Measurements from ENCODE around the gene EHBP1L1.

EHBP1L1 gene

DNA sequence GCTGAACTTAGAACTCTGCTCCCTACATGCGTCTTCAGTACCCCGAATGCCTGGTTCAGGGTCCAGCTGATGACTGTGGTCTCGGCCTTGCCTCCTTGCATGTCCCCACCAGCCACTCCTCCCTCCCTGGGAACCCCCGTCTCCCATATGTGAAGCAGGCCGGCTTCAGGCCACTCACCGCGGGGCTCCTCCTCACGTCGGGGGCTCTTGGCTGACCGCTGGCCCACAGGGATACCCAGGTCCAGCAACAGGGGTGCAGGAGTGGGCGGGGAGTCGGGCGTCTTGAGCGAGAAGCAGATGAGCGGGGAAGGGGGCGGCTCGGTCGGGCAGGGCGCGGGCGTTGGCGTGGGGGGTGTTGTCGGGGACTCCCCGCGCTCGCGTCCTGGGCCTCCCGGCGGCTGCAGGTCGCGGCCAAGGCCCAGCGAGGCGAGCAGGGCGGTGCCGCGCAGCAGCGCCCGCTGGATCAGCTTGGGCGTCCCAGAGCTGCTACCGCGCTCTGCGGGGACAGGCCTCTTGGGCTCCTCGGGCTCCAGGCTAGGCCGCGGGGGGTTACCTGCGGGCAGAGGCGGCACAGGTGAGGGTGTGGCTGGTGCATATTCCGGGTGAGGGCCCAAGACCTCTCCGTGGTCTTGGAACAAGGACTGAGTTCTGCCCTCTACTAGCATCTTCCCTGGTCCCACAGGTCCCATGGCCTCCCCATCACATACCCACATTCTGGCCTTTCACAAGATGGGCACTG, 23.5 kb downstream of the EHBP1L1 start:
- no peak for DNase-seq

DNA sequence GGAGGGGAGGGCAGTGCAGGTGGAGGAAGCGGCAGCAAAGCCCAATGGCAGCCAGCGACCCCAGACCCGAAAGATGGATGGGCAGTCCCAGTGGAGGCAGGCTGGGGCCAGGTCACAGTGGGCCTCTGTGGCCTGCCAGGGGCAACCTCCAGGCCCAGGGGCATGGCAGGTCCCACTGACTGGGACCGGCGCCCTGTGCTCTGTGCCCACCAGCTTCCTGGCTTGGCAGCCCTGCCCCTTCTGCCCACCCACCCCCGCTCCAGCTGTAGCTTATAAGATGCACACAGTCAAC, 24.0 kb downstream of the EHBP1L1 start:
- DNase-seq: no peak

- no peak for DNase-seq
Observed at GRCh38 chr11:65604258-65604657, 28.4 kb downstream of the EHBP1L1 start.

DNA sequence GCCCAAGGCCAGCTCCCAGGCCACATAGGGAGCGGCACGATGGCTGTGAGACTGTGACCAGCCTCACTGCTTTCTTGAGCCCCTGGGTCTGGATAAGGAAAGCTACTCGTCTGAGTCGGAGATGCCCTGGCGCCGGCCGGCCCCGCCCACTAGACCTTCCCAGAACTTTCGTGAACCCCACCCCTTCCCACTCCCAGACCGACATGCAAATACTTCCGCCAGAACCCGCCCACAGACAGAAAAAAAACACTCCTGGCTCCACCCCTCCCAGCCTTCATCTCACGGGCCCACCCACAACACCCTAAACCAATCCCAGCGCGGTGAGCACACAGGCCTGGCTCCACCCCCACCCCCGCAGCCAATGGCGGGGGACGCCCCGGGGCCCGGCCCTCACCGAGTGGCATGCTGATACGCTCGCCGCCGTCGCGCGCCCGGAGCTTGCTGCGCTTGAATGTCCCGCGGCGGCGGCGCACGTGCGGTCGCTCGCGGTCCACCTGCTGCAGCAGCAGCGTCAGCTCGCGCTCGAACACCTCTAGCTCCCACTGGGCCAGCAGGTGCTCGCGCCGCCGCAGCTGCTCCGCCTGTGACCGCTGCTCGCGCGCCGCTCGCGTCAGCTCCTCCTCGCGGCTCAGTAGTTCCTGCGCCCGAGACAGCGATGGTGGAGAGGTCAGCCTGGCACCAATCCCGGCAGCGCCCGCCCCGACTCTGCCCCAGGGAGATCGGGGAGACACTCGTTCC, 31.2 kb downstream of the EHBP1L1 start:
- peak; percentile 76 to 84 for DNase-seq

- no peak for DNase-seq
Observed at GRCh38 chr11:65607614-65608426, 32.0 kb downstream of the EHBP1L1 start.

DNA sequence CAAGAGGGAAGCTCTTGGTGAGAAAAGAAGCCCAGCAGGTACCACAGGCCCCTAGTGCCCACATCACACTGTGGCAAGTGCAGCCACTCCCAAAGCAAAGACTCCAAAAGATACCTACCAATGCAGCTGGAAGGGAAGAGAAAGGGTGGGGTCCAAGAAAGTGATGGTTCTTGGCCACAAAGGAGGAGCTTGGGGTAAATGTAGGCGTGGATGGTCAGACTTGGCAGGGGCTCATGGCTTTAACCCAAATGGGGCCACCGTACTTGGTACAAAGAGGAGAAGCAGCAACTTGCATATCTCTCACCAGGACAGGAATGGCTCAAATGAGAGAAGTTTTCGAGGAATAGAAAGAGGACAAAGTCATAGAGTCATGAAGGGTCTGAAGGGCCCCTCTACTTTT, 33.4 kb downstream of the EHBP1L1 start:
- DNase-seq: no peak

GRCh38 chr11:65609665-65610064, 33.8 kb downstream of the EHBP1L1 start:
- DNase-seq: no peak

DNA sequence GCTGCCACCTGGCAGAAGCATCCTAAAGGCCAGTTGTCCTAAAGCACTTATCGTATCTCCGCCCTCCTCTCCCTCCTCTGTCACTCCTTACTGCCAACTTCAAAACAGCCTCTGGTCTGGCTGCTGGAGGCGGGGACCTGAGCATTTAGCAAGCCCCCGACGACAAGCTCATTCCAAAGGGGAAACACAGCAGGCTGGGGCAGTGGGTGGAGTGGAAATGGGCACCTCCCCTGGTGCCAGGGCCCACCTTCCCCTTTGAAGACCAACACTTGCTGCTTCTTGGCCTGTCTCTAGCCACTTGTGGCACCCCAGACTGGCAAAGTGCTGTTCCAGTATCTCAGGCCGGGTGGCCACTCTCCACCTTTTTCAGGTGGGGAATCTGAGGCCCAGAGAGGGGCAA, 34.6 kb downstream of the EHBP1L1 start:
- DNase-seq: no peak

DNA sequence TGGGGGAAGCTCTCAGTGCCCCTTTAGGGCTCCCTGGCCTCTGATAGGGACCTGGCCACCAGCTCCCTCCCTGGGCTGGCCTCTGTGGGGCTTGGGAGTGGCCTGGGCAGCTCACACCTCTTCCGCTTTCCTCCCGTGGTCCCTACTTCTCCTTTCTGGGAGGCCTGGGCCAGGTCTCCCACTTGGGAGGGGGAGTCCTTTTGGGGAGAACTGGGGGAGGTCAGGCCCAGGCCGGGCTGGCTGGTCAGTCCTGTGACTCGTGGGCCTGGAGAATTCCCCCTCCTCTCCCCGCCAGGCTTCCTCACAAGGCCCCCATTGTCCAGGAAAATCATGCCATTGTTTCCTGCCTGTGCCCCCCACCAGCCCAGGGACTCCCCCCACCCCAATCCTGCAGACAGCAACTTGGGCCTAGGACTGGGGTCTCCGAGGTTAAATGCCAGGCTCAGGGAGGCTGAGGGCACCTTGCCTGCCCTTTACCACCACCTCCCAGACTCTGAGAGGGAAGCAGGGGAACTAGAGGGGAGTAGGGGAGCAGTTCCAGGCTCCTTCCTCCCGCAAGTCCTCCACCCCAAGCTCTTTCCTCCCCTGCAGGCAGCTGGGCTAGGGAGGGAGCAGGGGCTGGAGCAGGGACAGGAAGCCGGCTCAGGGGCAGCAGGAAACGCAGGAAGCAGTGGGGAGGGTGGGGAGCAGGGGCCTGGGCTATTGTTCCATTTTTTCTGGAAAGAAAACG, 35.3 kb downstream of the EHBP1L1 start:
- DNase-seq: no peak

DNA sequence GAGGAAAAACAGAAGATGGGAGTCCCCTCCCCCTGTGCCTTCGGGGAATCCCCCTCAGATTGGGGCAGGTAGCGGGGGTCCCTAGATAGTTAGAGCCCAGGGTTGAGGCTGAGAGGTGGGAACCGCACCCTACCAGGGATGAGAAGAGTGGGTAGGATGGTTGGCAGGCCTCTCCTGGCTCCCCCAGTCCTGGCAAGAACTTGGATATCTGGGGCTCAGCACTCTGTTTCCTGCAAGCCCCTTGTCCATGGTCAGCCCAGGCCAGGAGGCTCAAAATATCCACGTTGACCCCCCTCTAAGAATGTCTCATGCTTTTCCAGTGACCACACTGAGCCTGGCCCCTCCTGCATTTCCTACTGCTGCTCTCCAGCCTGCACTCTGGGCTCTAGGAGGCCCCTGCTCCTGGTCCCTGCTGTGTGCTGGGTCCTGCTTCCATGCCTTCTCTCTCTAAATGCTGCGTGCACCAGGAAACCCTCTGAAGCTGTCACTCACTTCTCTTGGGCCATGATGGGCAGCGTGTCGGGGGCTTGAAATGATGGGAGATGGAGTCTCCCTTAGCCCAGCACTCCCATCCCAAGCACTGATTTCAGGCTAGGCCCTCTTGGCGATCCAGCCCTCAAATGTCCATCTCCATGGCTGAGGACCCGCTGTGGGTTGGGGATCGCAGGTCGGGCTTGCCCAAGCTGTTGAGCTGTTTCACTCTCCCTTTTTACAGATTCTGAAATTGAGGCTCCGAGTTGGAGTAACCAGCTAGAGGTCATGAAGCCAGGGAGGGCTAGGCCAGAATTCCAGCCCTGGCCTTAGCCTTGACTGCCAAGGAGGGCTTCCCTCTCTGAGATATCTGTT, 36.1 kb downstream of the EHBP1L1 start:
- DNase-seq: no peak

DNA sequence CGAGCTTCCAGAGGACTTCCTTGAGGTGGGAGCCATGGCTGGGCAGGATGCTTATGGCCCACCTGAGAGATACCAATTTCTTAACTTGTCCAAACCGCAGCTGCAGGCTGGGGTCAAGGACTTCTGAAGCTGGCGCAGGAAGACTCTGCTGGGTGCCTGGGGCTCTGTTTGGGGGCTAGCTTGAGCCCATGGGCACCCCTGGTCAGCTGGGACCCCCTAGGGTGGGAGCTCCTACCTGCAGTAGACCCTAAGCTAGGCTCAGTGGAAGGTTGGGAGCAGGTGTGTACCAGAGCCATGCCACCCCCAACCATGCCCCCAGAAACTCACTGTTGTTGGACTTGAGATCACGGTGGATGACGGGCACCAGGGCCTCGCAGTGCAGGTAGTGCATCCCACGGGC, 36.8 kb downstream of the EHBP1L1 start:
- no peak for DNase-seq

- DNase-seq: no peak
Observed at GRCh38 chr11:65613091-65613928, 37.5 kb downstream of the EHBP1L1 start.

GRCh38 chr11:65615229-65615949, 39.5 kb downstream of the EHBP1L1 start, which contains the start of gene PCNX3:
TSS of gene PCNX3 (plus strand) at chr11:65615776. CDS start at chr11:65616312, 536 bp downstream.
- DNase-seq: peak; percentile 100

DNA sequence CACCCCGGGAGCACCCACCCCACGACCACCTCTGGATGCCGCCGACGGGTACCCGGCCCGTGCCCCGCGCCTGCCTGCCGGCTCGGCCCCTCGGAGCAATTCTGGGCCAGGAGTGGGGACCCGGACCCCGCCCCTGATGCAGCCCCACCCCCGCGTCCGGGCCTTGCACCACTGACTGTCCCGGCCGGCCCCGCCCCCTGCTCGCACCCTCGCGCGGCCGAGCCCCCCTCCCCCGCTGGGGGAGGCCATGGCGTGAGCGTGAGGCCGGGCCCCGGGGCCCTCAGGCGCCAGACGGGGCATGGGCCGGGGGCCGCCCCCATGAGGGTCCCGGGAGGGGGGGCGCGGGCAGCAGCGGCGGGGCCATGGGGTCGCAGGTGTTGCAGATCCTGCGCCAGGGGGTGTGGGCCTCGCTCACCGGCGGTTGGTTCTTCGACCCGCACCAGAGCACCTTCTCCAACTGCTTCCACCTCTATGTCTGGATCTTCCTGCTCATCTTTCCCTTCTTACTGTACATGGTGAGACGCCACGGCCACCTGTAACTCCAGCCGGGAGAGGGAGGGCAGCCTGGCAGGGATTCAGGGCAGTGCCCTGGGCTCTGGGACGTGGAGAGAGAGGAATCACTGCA, 40.2 kb downstream of the EHBP1L1 start:
- DNase-seq: peak in 1 of 2 experiments; percentile 17

DNA sequence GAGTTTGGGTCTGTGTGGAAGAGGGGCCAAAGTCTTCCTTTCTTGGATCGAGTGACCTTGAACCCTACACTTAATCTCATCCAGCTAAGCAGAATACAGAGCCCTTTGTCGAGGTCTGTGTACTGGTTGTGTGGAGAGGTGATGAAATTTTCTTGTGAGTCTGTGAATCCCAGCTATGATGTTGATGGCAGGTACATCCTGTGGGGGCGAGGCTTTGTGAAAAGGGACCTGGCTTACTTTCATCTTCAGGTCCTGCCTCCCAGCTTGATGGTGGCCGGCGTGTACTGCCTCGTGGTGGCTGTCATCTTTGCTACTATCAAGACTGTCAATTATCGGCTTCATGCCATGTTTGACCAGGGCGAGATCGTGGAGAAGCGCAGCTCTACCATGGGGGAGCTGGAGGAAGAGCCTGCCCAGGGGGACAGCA, 40.7 kb downstream of the EHBP1L1 start:
- no peak for DNase-seq

DNA sequence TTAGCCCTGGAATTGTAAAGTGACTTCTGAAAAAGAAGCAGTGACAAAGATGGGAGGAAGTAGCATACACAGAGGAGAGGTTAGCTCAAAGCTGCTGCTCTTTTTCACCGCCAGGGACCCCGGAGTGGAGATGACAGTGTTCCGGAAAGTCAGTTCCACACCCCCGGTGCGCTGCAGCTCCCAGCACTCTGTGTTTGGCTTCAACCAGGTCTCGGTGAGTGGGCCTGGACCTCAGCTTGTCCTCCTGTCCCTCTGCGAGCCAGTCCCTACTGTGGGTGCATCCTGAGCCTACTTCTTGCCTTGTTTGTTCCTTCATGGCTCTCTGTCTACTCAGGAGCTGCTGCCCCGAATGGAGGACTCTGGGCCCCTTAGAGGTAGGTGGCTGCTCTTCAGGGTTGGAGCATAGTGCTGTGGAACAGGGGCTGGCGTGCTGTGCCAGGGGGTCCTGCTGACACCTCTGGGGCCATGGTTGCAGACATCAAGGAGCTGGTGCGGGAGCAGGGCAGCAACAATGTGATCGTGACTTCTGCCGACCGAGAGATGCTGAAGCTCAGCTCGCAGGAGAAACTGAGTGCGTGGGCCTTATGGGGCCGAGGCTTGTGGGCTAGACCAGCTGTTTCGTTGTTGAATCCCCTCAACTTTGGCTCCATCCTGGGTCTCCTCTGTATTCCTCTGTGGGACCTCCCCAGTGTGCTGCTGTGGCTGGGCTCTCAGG, 41.4 kb downstream of the EHBP1L1 start:
- DNase-seq: no peak

- no peak for DNase-seq
Observed at GRCh38 chr11:65617990-65618751, 42.3 kb downstream of the EHBP1L1 start.

- DNase-seq: no peak
Observed at GRCh38 chr11:65618763-65619162, 42.9 kb downstream of the EHBP1L1 start.
